GM23248 (cell line): ENCODE results near the gene GABBR1. TPM values are rescaled to one million over a fixed set of nuclear protein-coding genes. Genes with fewer than 3 reads are reported as not detected.

ENCODE experiments used
- DNase-seq: peaks from one replicate; pipeline ENCODE4 v3.0.0-alpha.2; 2015
- H2AFZ ChIP-seq: fragments of 200-600 bp; sonication (generic); 2 replicates; pipeline ENCODE4 v1.6.1; 2016; ENCODE audit warnings: antibody characterized with exemption
- H3F3A ChIP-seq: fragments of 200-600 bp; sonication (generic); 2 replicates; pipeline ENCODE4 v1.6.1; 2016; ENCODE audit warnings: mild to moderate bottlenecking, antibody characterized with exemption, mixed run types; ENCODE audit not compliant: insufficient read depth
- H3K27ac ChIP-seq: fragments of 200-600 bp; sonication (generic); 2 replicates; pipeline ENCODE4 v1.5.1; 2016; ENCODE audit warnings: mild to moderate bottlenecking
- H3K27me3 ChIP-seq: fragments of 200-600 bp; sonication (generic); replicated peaks from 2 replicates; pipeline ENCODE4 v1.6.1; 2016; ENCODE audit warnings: mild to moderate bottlenecking; ENCODE audit not compliant: insufficient read depth
- H3K36me3 ChIP-seq: fragments of 200-600 bp; sonication (generic); 2 replicates; pipeline ENCODE4 v1.6.1; 2016; ENCODE audit warnings: low read depth, mild to moderate bottlenecking
- H3K4me1 ChIP-seq: fragments of 200-600 bp; sonication (generic); 2 replicates; pipeline ENCODE4 v1.6.1; 2016; ENCODE audit warnings: mild to moderate bottlenecking; ENCODE audit not compliant: insufficient read depth
- H3K4me2 ChIP-seq: fragments of 200-600 bp; sonication (generic); one replicate; pipeline ENCODE4 v1.6.1; 2016; ENCODE audit warnings: mild to moderate bottlenecking; ENCODE audit not compliant: unreplicated experiment
- H3K4me3 ChIP-seq: fragments of 200-600 bp; sonication (generic); 2 replicates; pipeline ENCODE4 v1.5.1; 2016; ENCODE audit warnings: mild to moderate bottlenecking
- H3K79me2 ChIP-seq: fragments of 200-600 bp; sonication (generic); 2 replicates; pipeline ENCODE4 v1.6.1; 2016; ENCODE audit warnings: mild to moderate bottlenecking; ENCODE audit not compliant: insufficient read depth
- H3K9ac ChIP-seq: fragments of 200-600 bp; sonication (generic); 2 replicates; pipeline ENCODE4 v1.6.1; 2016; ENCODE audit warnings: mild to moderate bottlenecking
- H3K9me2 ChIP-seq: fragments of 200-600 bp; sonication (generic); 2 replicates; pipeline ENCODE4 v1.6.1; 2016; ENCODE audit warnings: mixed run types, mild to moderate bottlenecking, moderate library complexity; ENCODE audit not compliant: insufficient read depth
- H3K9me3 ChIP-seq: fragments of 200-600 bp; sonication (generic); one replicate; pipeline ENCODE4 v1.6.1; 2017; ENCODE audit warnings: low read depth
- H4K20me1 ChIP-seq: fragments of 200-600 bp; sonication (generic); 2 replicates; pipeline ENCODE4 v1.6.0; 2016; ENCODE audit not compliant: insufficient read depth
- EZH2 ChIP-seq: fragments of 200-600 bp; sonication (generic); IDR thresholded peaks from 2 replicates; pipeline ENCODE4 v1.6.1; 2018; ENCODE audit warnings: antibody characterized with exemption, mild to moderate bottlenecking; ENCODE audit not compliant: insufficient read depth, poor library complexity, severe bottlenecking
- EZH2phosphoT487 ChIP-seq: fragments of 200-600 bp; sonication (generic); IDR thresholded peaks from 2 replicates; pipeline ENCODE4 v1.6.1; 2018; ENCODE audit warnings: antibody characterized with exemption, moderate library complexity, mild to moderate bottlenecking, low read depth; ENCODE audit not compliant: insufficient read depth
- WGBS, 2 experiments: methylation state at CpG; one replicate each; pipeline ENCODE4 v1.1.6; 2015 to 2017; ENCODE audit warnings: low lambda C conversion rate in 2 of 2, low coverage in 1 of 2; ENCODE audit errors: missing lambda C conversion rate in 2 of 2; 5-methylcytosine and 5-hydroxymethylcytosine counted together
- in situ Hi-C: fragments of 300-500 bp; cut with MboI; formaldehyde crosslinking; loops from 2 replicates; pipeline ENCODE4 v1.15.0; 2020
- polyA plus RNA-seq: library from polyadenylated mRNA; unstranded; fragments of >200 nt; fragmentation: Nextera tagmentation; extraction: Ambion mirVana; gene quantifications from 2 replicates; pipeline ENCODE4 v1.2.1, GENCODE V29; 2016
- total RNA-seq: library from RNA; depleted of rRNA; stranded (reverse); fragments of >200 nt; shearing (Covaris generic); gene quantifications from 2 replicates; pipeline ENCODE4 v1.2.3, GENCODE V29; 2014

GABBR1 gene
- total and polyA plus RNA-seq, 2 experiments from 2014 or later: 5.3 to 6.1 TPM

DNA sequence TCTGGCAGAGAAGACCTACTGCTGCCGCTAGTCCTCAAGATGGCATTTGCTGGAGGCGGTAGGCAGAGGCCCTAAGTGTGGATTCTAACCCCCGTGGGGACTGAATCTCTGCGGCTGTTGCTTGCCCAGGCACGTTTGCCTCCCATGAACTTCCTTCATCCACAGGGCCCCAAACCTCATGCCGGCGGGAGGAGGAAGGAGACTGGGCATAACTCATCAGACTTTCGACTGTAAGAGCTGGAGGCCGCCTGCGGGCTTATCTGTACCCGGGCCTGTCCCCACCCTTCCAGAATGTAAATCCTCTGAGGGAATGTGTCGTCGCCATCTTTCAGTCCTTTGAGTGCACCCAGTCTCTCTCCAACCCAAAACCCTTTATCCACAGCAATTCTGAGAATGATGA lies 47.0 kb upstream of the GABBR1 start:
- Histone ChIP-seq H3K9ac (no peak overlapping the region), H3K4me2 (no peak overlapping the region), H2AFZ (no peak overlapping the region), H3K9me2 (no peaks in the 10 kb centered on the region), H3K4me1 (no peaks in the 10 kb centered on the region), H3F3A (no peaks in the 10 kb centered on the region), H3K9me3 (no peaks in the 10 kb centered on the region), H3K79me2 (no peaks in the 10 kb centered on the region), H3K27ac (no peak overlapping the region), H3K4me3 (no peak overlapping the region), H4K20me1 (no peaks in the 10 kb centered on the region), H3K36me3 (no peaks in the 10 kb centered on the region), H3K27me3 (peaks cover 3% of the 10 kb centered on the region)
- in situ Hi-C loops: no loop called here
- 77 to 85% methylated on average over 12 to 13 of the region's 13 CpGs for WGBS, 2 experiments
- TF ChIP-seq EZH2 (no peak), EZH2phosphoT487 (no peak)
- no peak for DNase-seq

DNA sequence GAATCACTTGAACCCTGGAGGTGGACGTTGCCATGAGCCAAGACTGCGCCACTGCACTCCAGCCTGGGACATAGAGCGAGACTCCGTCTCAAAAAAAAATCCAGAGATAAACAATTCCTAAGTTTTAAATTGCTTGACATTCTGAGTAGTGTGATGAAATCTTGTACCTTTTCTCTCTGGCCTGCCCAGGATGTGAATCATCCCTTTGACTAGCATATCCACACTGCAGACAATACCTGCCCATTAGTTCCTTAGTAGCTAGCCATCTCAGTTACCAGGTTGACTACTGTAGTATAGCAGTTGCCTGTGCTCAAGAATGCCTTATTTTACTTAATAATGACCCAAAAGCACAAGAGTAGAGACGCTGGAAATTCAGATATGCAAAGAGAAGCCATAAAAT lies 45.1 kb upstream of the GABBR1 start:
- no peak overlapping the region for H3K27ac ChIP-seq
- in situ Hi-C loops: no loop called here
- TF ChIP-seq EZH2 (no peak), EZH2phosphoT487 (no peak)

DNA sequence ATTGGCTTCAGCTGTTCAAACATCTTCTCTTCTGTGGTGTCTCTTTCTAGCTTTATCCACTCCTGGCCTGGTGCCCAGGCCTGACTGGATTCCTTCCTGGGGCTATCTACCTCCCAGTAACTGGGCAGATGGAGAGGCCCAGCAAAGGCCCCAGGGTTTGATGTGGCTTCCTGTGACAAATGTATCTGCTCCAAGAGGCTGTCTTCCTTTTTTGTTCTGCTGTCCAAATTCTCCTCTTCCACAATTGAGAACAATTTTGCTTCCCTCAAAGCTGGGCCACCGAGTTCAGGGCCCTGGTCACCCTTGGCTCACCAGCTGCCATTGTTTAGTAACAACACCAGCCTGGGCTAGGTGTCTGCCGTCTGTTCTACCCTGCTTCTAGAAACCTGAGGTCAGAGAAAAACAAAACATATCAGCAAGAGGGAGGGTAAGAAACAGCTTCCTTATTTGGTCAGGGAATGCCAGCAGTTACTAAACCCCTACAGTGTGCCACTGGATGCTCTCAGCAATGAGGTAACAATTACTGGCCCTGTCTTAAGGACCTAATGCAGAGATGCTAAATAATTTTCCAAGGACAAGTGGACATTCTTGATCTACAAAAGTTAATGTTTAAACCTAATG lies 44.1 kb upstream of the GABBR1 start:
- Histone ChIP-seq H3K9ac (no peak overlapping the region), H3K4me2 (no peak overlapping the region), H2AFZ (no peak overlapping the region), H3K4me3 (no peak overlapping the region), H3K9me2 (no peaks in the 10 kb centered on the region), H3F3A (no peaks in the 10 kb centered on the region), H3K4me1 (no peaks in the 10 kb centered on the region), H3K27me3 (no peaks in the 10 kb centered on the region; the same call in none of the 2 replicates), H3K9me3 (no peaks in the 10 kb centered on the region), H4K20me1 (no peaks in the 10 kb centered on the region), H3K79me2 (no peaks in the 10 kb centered on the region), H3K36me3 (no peaks in the 10 kb centered on the region), H3K27ac (no peak overlapping the region)
- peak; percentile 8 for DNase-seq
- 14 to 22% methylated on average over 2 of the region's 2 CpGs for WGBS, 2 experiments
- no peak for TF ChIP-seq EZH2
- no peak for TF ChIP-seq EZH2phosphoT487
- in situ Hi-C loops: no loop called here

More for the DNA sequence above, 45.1 kb upstream of the GABBR1 start:
- no peaks in the 10 kb centered on the region for H3K9me3 ChIP-seq
- no peaks in the 10 kb centered on the region for H4K20me1 ChIP-seq
- 69 to 73% methylated on average over 5 of the region's 5 CpGs for WGBS, 2 experiments
- H3K9me2 ChIP-seq: no peaks in the 10 kb centered on the region
- H3K4me2 ChIP-seq: no peak overlapping the region
- H3K4me1 ChIP-seq: no peaks in the 10 kb centered on the region
- H3K27me3 ChIP-seq: no peaks in the 10 kb centered on the region; the same call in none of the 2 replicates
- no peak for DNase-seq
- H3K4me3 ChIP-seq: no peak overlapping the region
- no peaks in the 10 kb centered on the region for H3F3A ChIP-seq
- no peak overlapping the region for H3K9ac ChIP-seq
- H2AFZ ChIP-seq: no peak overlapping the region
- no peaks in the 10 kb centered on the region for H3K79me2 ChIP-seq
- H3K36me3 ChIP-seq: no peaks in the 10 kb centered on the region

DNA sequence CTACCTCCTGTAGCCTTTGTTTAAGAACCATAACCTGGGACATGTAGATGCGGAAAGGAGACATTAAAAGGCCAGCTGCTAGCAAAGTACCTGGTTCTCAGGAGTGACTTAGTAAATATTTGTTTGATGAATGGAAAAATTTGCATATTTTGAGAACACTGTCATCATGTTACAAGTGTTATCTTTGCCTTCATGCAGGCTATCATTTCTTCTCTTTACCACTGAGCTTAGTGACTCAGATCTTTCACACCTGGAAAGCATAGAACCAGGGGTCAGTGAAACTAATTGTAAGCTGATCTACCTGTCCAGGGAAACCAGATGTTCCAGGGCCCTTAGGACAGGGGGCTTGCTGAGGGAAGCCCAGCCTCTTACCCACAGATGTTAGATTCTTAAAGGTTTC lies 42.6 kb upstream of the GABBR1 start:
- H3F3A ChIP-seq: no peaks in the 10 kb centered on the region
- no peaks in the 10 kb centered on the region for H3K36me3 ChIP-seq
- in situ Hi-C loops: no loop called here
- peaks cover 10% of the 10 kb centered on the region for H3K27me3 ChIP-seq
- no peak overlapping the region for H3K4me2 ChIP-seq
- H3K9me2 ChIP-seq: no peaks in the 10 kb centered on the region
- H2AFZ ChIP-seq: no peak overlapping the region
- H3K9me3 ChIP-seq: no peaks in the 10 kb centered on the region
- no peak overlapping the region for H3K4me3 ChIP-seq
- WGBS, 2 experiments: 69 to 93% methylated on average over 1 of the region's 1 CpG
- no peak overlapping the region for H3K9ac ChIP-seq
- H3K27ac ChIP-seq: no peak overlapping the region
- H3K4me1 ChIP-seq: no peaks in the 10 kb centered on the region
- no peaks in the 10 kb centered on the region for H3K79me2 ChIP-seq
- TF ChIP-seq EZH2 (no peak), EZH2phosphoT487 (no peak)
- no peaks in the 10 kb centered on the region for H4K20me1 ChIP-seq
- DNase-seq: no peak

DNA sequence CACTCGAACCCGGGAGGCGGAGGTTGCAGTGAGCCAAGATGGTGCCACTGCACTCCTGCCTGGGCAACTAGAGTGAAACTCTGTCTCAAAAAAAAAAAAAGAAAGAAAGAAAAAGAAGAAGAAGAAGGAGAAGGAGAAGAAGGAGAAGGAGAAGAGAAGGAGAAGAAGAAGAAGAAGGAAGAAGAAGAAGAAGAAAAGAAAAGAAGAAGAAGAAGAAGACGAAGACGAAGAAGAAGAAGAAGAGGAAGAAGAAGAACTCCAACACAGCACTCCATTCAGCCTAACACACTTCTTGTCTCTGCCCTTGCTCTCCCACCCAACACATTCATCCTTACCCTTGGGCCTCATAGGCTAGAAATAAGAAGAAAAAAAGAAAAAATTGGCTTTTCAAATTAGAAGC lies 41.0 kb upstream of the GABBR1 start:
- Histone ChIP-seq H3K27me3 (peaks cover 15% of the 10 kb centered on the region), H3K9me2 (no peaks in the 10 kb centered on the region), H3K27ac (no peak overlapping the region), H4K20me1 (no peaks in the 10 kb centered on the region), H3K9ac (no peak overlapping the region), H2AFZ (no peak overlapping the region), H3F3A (no peaks in the 10 kb centered on the region), H3K4me3 (no peak overlapping the region), H3K36me3 (no peaks in the 10 kb centered on the region), H3K9me3 (no peaks in the 10 kb centered on the region), H3K4me1 (no peaks in the 10 kb centered on the region), H3K79me2 (no peaks in the 10 kb centered on the region), H3K4me2 (no peak overlapping the region)
- in situ Hi-C loops: no loop called here
- no peak for DNase-seq
- TF ChIP-seq EZH2phosphoT487 (no peak), EZH2 (no peak)
- WGBS, 2 experiments: 66 to 85% methylated on average over 3 to 5 of the region's 5 CpGs
